ENCODE measurements around the gene ABHD16B.
"Not testable (repeated sequence)": the region's sequence is repeated elsewhere in the genome, so short reads cannot be mapped to it uniquely, and the experiment has no call there.

The ABHD16B gene

DNA sequence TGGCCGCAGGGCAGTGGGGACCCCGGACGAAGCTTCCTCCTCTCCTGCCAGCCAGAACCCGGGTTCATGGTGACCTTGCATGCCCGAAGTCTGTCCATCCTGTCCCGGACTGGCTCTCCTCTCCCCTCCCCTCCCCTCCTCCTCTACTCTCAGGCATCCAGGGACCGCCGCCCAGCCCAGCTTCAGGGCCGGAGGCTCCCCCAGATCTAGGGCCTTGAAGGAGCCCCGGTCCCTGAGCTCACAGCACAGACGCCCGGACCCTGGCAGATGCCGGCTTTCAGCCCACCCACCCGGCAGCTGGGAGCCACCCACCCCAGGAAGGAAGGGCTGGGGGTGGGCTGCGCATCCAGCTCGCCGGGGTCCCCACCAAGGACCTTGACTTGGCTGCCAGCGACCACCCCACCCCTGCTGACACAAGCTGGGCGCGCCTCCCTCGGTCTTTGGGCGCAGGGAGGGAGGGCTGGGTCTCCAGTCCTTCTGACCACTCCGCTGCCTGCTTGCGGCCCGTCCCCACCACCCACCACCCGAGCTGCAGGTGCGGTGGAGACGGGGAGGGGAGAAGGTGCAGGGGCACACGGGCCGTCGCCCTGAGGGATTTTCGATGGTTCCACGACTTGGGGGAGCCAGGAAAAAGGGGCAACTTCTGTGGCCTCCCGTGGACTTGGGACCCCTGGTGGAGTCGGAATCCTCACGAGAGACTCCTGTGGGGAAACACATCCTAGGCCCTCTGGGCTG is 5.8 kb upstream of the ABHD16B start:
- peak; percentile 58 for DNase-seq (ENCODE audit: low spot score)

- peak; percentile 55 for DNase-seq (ENCODE audit: low spot score)
Observed at GRCh38 chr20:63856098-63856511, 5.2 kb upstream of the ABHD16B start.

DNA sequence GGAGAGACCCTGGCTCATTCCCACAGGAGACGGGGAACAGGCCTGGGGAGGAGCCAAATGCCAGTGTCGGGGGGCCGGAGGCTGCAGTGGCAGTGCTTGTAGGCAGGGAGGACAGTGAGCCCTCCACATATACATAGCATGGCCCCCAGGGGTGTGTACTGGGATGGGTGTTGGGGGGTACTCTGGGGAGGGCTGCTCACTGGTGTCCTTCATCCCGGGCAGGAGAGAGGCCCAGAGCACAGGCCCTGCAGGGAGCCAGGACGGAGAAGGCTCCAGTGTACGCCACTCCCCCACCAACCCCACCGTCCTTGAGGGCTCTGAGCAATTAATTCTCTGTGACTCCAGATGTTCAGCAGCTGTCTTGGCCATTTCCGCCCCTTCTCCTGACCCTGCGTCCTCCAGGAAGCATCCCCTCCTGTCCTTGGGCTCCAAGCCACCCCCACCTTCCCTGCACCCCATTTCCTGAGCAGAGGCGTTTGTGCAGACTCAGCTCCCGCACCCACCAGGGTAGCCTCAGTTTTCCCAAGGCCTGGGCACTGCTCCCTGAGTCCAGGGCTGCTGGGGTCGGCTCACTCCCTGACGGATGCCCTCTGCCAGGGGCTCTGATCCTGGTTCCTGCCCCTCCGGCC is 3.4 kb upstream of the ABHD16B start:
- peak; percentile 46 for DNase-seq (ENCODE audit: low spot score)

GRCh38 chr20:63858393-63859165 is 2.7 kb upstream of the ABHD16B start:
- DNase-seq (ENCODE audit: low spot score), result peak; percentile 70

- no peak for DNase-seq (ENCODE audit: low spot score)
Observed at GRCh38 chr20:63859166-63859699, 2.1 kb upstream of the ABHD16B start.

GRCh38 chr20:63860325-63861051 is 810 bp upstream of the ABHD16B start:
- no peak for DNase-seq (ENCODE audit: low spot score)

- no peak for DNase-seq (ENCODE audit: low spot score)
Observed at GRCh38 chr20:63861981-63862901, 943 bp downstream of the ABHD16B start.

DNA sequence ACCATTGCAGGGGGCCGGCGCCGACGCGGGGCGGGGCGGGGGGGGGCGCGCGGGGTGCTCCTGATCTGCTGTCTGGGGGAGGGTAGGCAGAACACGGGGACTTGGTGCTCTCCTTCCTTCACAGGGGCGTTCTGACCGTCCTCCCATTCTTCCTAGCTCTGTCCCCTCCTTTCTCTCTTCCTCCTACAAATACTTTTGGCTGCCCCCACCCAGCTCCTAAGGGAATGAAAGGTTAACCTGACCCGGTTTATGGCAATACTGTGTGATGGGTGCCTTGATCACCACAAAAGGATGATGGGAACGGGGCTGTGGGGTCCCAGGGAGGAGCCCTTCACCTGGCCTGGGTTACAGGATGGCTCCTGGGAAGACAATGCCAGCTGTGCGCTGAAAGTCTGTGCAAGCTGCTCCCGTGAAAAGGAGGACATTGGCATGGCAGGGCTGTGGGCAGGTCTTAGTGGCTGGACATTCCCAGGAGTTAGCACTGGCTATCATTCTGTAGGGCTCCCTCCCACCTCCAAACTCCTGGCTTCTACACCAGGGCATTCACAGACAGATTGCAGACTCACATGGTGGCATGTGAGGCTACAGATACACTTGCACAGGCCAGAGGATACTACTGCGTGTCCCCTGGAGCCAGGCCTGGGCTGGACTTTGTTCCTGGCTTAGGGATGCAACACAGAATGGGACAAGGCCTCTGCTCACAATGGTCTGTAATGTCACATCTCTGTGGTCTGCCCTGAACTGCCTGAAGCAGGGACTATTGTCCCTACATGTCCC is 1.9 kb downstream of the ABHD16B start:
- no peak for DNase-seq (ENCODE audit: low spot score)

DNA sequence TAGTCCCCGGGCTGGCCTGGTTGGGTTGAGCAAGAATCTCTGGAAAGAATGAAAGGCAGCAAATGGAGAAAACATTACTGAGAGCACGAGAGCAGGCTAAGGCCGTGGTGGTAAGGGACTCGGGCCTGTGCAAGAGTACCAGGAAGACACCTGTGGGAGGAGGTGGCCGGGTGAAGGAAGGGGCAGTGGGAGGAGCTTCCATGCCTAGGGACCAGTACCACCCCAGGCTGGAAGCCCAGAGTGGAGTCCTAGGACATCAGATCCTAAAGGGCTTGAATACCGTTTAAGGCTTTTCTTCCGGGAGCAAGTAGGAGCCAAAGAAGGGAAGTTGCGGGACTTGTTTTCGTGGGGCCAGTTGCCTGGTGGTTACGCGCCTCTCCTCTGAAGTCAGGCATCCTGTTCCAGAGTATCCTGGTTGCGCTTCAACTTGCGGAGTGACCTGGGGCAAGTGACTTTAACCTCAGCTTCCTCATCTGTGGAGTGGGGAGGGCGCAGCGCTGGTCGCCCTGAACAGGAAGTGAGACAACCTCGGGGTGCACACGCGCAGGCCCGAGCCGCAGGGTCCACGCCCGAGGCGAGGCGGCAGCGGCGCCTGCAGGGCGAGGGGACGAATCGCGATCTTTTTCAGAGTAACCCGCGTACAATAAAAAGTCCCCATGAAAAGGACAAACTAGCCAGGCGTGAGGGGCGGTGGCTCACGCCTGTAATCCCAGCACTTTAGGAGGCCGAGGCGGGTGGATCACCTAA is 2.7 kb downstream of the ABHD16B start:
- peak; percentile 78 for DNase-seq (ENCODE audit: low spot score)

GRCh38 chr20:63864545-63864977 is 3.3 kb downstream of the ABHD16B start:
- DNase-seq (ENCODE audit: low spot score), result no peak

DNA sequence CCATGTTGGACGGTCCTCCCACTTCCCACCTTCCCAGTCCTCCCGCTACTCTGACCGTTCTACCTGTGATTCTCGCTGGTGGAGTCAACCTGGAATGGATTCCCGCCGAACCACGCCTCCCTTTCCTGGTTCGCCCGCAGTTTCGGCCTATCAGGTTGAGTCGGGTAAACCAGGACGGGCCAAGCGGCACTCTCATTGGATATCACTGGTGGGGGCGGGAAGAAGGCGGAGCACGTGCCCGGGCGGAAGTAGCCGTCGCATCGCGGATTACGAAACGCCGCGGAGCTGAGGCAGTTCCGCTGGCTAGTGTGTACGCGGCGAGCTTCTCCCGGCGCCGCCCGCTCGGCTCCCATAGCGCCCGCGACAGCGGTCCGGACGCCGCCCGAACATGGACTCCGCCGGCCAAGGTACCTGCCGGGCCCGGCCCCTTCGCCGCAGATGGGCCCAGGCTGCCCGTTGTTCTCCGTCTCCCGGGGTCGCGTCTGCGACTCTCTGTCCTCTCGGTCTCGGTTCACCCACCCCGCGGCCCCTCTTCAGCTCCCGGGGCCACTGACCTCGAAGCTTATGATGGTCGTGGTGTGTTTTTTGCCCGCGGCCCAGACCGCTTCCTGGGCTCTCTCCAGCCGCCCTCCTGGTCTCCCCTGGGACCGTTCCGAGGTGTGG is 3.8 kb downstream of the ABHD16B start, which contains the start of gene TPD52L2:
TPD52L2 (plus strand) TSS at position 293 of the 663 bp plus-strand sequence; CDS start at position 389, 96 bp downstream.
- peak; percentile 98 for DNase-seq (ENCODE audit: low spot score)

DNA sequence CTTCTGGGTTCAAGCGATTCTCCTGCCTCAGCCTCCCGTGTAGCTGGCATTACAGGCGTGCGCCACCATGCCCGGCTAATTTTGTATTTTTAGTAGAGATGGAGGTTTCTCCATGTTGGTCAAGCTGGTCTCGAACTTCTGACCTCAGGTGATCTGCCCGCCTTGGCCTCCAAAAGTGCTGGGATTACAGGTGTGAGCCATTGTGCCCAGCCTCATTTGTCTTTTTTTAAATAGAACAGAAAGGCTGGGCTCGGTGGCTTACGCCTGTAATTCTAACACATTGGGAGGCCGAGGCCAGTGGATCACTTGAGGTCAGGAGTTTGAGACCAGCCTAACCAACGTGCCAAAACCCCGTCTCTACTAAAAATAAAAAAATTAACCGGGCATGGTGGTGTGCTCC is 5.7 kb downstream of the ABHD16B start:
- not testable (repeated sequence) for DNase-seq (ENCODE audit: low spot score)

DNA sequence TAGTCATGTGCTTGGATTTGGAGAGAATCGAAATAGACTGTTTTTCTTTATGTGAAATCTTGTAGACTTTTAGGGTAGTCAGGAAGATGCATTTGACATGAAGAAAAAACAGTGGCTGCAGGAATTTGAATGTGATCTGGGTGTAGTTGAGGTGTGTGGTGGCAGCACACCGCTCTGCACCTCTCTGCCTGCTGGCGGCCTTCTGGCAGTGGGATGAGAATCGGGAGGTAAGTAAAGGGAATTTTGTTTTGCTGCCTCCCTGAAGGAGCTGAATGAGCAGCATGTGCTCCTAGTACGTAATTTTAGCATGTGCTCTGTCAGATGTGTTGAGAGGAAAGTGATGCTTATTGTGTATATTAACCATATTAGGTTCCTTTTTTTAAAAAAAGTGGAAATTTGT is 7.0 kb downstream of the ABHD16B start:
- DNase-seq (ENCODE audit: low spot score), result no peak

DNA sequence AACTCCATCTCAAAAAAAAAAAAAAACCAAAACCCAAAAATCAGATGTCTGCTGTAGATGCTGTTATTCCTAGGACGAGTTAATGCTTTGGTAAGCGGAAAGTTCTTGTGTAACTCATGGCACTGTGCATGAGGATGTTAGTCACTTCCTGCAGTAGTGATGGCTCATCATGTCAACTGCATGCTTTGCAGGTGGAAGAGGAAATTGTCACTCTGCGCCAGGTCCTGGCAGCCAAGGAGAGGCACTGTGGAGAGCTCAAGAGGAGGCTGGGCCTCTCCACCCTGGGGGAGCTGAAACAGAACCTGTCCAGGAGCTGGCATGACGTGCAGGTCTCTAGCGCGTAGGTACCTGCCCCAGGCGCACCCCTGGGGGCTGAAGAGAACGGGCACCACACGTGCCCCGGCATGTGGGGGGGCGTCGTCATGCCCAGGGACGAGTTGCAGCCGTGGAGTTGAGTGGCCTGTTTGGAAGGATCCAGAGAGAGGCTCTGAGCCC is 12.2 kb downstream of the ABHD16B start:
- no peak for DNase-seq (ENCODE audit: low spot score)

- not testable (repeated sequence) for DNase-seq (ENCODE audit: low spot score)
Observed at GRCh38 chr20:63874241-63874640, 12.9 kb downstream of the ABHD16B start.

GRCh38 chr20:63876489-63877036 is 15.3 kb downstream of the ABHD16B start:
- DNase-seq (ENCODE audit: low spot score), result no peak

- no peak for DNase-seq (ENCODE audit: low spot score)
Observed at GRCh38 chr20:63877755-63878470, 16.6 kb downstream of the ABHD16B start.

All from ecto neural progenitor cell (in vitro differentiated cells).